C4-2B (cell line): ENCODE measurements around the gene UBE2L3.

Experiments used
- CTCF ChIP-seq: fragments of 450-650 bp; conservative IDR thresholded peaks from 2 replicates; pipeline ENCODE4 v1.5.1; 2017; ENCODE audit warnings: mild to moderate bottlenecking
- ZFX ChIP-seq: fragments of 450-650 bp; IDR thresholded peaks from 2 replicates; pipeline ENCODE4 v1.6.1; 2017

- TF ChIP-seq CTCF (no peak), ZFX (no peak)
Observed at GRCh38 chr22:21594865-21595452, 27.4 kb downstream of the UBE2L3 start.
